GM12892 (cell line): ENCODE measurements around the gene CCL22.

Experiments
- POLR2A ChIP-seq: IDR thresholded peaks from 2 replicates; pipeline ENCODE4 v1.6.1; 2011; ENCODE audit warnings: low read depth, low read length, control low read depth
- POLR2AphosphoS5 ChIP-seq: IDR thresholded peaks from 2 replicates; pipeline ENCODE4 v1.6.1; 2011; ENCODE audit warnings: low read depth, low read length, control low read depth

GRCh38 chr16:57319646-57320045 lies 38.9 kb upstream of the CCL22 start:
- TF ChIP-seq POLR2AphosphoS5 (no peak), POLR2A (no peak)
